ENCODE measurements around the gene VASP. TPM values are rescaled to one million over a fixed set of nuclear protein-coding genes. Genes with fewer than 3 reads are reported as not detected.

VASP gene
- polyA plus RNA-seq, 1 donor: 60.4 TPM

- Histone ChIP-seq H3K27ac (ENCODE audit: low read length) (peak overlapping the region; percentile 38), H3K9me3 (ENCODE audit: control insufficient read depth, low read depth, low read length) (no peaks in the 10 kb centered on the region), H3K27me3 (ENCODE audit: control insufficient read depth, insufficient read depth, low read length) (no peaks in the 10 kb centered on the region), H3K4me1 (ENCODE audit: control insufficient read depth, insufficient read depth, low read length) (peaks cover 24% of the 10 kb centered on the region), H3K36me3 (ENCODE audit: control insufficient read depth, insufficient read depth, low read length) (peaks cover 29% of the 10 kb centered on the region), H3K4me3 (ENCODE audit: low read length) (no peak overlapping the region)
- no CpG with 5 or more reads among the region's 10 CpGs for WGBS (ENCODE audit: insufficient coverage, low lambda C conversion rate)
- DNase-seq: no peak
Observed at GRCh38 chr19:45515081-45515624, 7.9 kb downstream of the VASP start.

GRCh38 chr19:45515807-45516401 lies 8.6 kb downstream of the VASP start:
- DNase-seq: peak in 1 of 2 donors; percentile 66
- Histone ChIP-seq H3K4me1 (ENCODE audit: control insufficient read depth, insufficient read depth, low read length) (peaks cover 24% of the 10 kb centered on the region), H3K27ac (ENCODE audit: low read length) (peak overlapping the region; percentile 38), H3K9me3 (ENCODE audit: control insufficient read depth, low read depth, low read length) (no peaks in the 10 kb centered on the region), H3K27me3 (ENCODE audit: control insufficient read depth, insufficient read depth, low read length) (no peaks in the 10 kb centered on the region), H3K4me3 (ENCODE audit: low read length) (no peak overlapping the region), H3K36me3 (ENCODE audit: control insufficient read depth, insufficient read depth, low read length) (peaks cover 32% of the 10 kb centered on the region)
- no CpG with 5 or more reads among the region's 9 CpGs for whole genome bisulfite sequencing (ENCODE audit: insufficient coverage, low lambda C conversion rate)

- no peaks in the 10 kb centered on the region for H3K27me3 ChIP-seq (ENCODE audit: control insufficient read depth, insufficient read depth, low read length)
- peaks cover 24% of the 10 kb centered on the region for H3K4me1 ChIP-seq (ENCODE audit: control insufficient read depth, insufficient read depth, low read length)
- 50% methylated on average over 2 of the region's 7 CpGs for WGBS (ENCODE audit: insufficient coverage, low lambda C conversion rate)
- H3K9me3 ChIP-seq (ENCODE audit: control insufficient read depth, low read depth, low read length): no peaks in the 10 kb centered on the region
- H3K27ac ChIP-seq (ENCODE audit: low read length): no peak overlapping the region
- no peak for DNase-seq
- peaks cover 38% of the 10 kb centered on the region for H3K36me3 ChIP-seq (ENCODE audit: control insufficient read depth, insufficient read depth, low read length)
- no peak overlapping the region for H3K4me3 ChIP-seq (ENCODE audit: low read length)
Observed at GRCh38 chr19:45517238-45517637, 10.0 kb downstream of the VASP start.

GRCh38 chr19:45517641-45518468 lies 10.6 kb downstream of the VASP start:
- DNase-seq: no peak
- H3K4me1 ChIP-seq (ENCODE audit: control insufficient read depth, insufficient read depth, low read length): peaks cover 24% of the 10 kb centered on the region
- 100% methylated on average over 2 of the region's 50 CpGs for WGBS (ENCODE audit: insufficient coverage, low lambda C conversion rate)
- peaks cover 44% of the 10 kb centered on the region for H3K36me3 ChIP-seq (ENCODE audit: control insufficient read depth, insufficient read depth, low read length)
- H3K4me3 ChIP-seq (ENCODE audit: low read length): no peak overlapping the region
- no peaks in the 10 kb centered on the region for H3K27me3 ChIP-seq (ENCODE audit: control insufficient read depth, insufficient read depth, low read length)
- H3K27ac ChIP-seq (ENCODE audit: low read length): no peak overlapping the region
- H3K9me3 ChIP-seq (ENCODE audit: control insufficient read depth, low read depth, low read length): no peaks in the 10 kb centered on the region

- no CpG with 5 or more reads among the region's 7 CpGs for WGBS (ENCODE audit: insufficient coverage, low lambda C conversion rate)
- Histone ChIP-seq H3K4me3 (ENCODE audit: low read length) (no peak overlapping the region), H3K27me3 (ENCODE audit: control insufficient read depth, insufficient read depth, low read length) (no peaks in the 10 kb centered on the region), H3K36me3 (ENCODE audit: control insufficient read depth, insufficient read depth, low read length) (peaks cover 47% of the 10 kb centered on the region), H3K27ac (ENCODE audit: low read length) (no peak overlapping the region), H3K4me1 (ENCODE audit: control insufficient read depth, insufficient read depth, low read length) (peaks cover 24% of the 10 kb centered on the region), H3K9me3 (ENCODE audit: control insufficient read depth, low read depth, low read length) (no peaks in the 10 kb centered on the region)
- peak in 1 of 2 donors; percentile 34 for DNase-seq
Observed at GRCh38 chr19:45518469-45518826, 11.2 kb downstream of the VASP start.

- Histone ChIP-seq H3K4me1 (ENCODE audit: control insufficient read depth, insufficient read depth, low read length) (no peaks in the 10 kb centered on the region), H3K27me3 (ENCODE audit: control insufficient read depth, insufficient read depth, low read length) (no peaks in the 10 kb centered on the region), H3K36me3 (ENCODE audit: control insufficient read depth, insufficient read depth, low read length) (peaks cover 75% of the 10 kb centered on the region), H3K9me3 (ENCODE audit: control insufficient read depth, low read depth, low read length) (no peaks in the 10 kb centered on the region), H3K27ac (ENCODE audit: low read length) (no peak overlapping the region), H3K4me3 (ENCODE audit: low read length) (no peak overlapping the region)
- no CpG with 5 or more reads among the region's 24 CpGs for WGBS (ENCODE audit: insufficient coverage, low lambda C conversion rate)
- DNase-seq: no peak
Observed at GRCh38 chr19:45522010-45522941, 15.0 kb downstream of the VASP start.

GRCh38 chr19:45523642-45524256 lies 16.5 kb downstream of the VASP start:
- Histone ChIP-seq H3K27me3 (ENCODE audit: control insufficient read depth, insufficient read depth, low read length) (peaks cover 1% of the 10 kb centered on the region), H3K4me1 (ENCODE audit: control insufficient read depth, insufficient read depth, low read length) (no peaks in the 10 kb centered on the region), H3K27ac (ENCODE audit: low read length) (no peak overlapping the region), H3K36me3 (ENCODE audit: control insufficient read depth, insufficient read depth, low read length) (peaks cover 64% of the 10 kb centered on the region), H3K9me3 (ENCODE audit: control insufficient read depth, low read depth, low read length) (no peaks in the 10 kb centered on the region), H3K4me3 (ENCODE audit: low read length) (no peak overlapping the region)
- WGBS (ENCODE audit: insufficient coverage, low lambda C conversion rate): no CpG with 5 or more reads among the region's 9 CpGs
- DNase-seq: peak; percentile 84 to 85

GRCh38 chr19:45524575-45525129 lies 17.4 kb downstream of the VASP start:
- no CpG with 5 or more reads among the region's 15 CpGs for WGBS (ENCODE audit: insufficient coverage, low lambda C conversion rate)
- no peak for DNase-seq

GRCh38 chr19:45526143-45526542 lies 18.9 kb downstream of the VASP start:
- H3K4me1 ChIP-seq (ENCODE audit: control insufficient read depth, insufficient read depth, low read length): peaks cover 4% of the 10 kb centered on the region
- no peak overlapping the region for H3K27ac ChIP-seq (ENCODE audit: low read length)
- H3K36me3 ChIP-seq (ENCODE audit: control insufficient read depth, insufficient read depth, low read length): peaks cover 49% of the 10 kb centered on the region
- peak in 1 of 2 donors; percentile 68 for DNase-seq
- peaks cover 2% of the 10 kb centered on the region for H3K9me3 ChIP-seq (ENCODE audit: control insufficient read depth, low read depth, low read length)
- no peak overlapping the region for H3K4me3 ChIP-seq (ENCODE audit: low read length)
- peaks cover 15% of the 10 kb centered on the region for H3K27me3 ChIP-seq (ENCODE audit: control insufficient read depth, insufficient read depth, low read length)
- WGBS (ENCODE audit: insufficient coverage, low lambda C conversion rate): no CpG with 5 or more reads among the region's 9 CpGs

More at GRCh38 chr19:45524575-45525129, 17.4 kb downstream of the VASP start:
- Histone ChIP-seq H3K36me3 (ENCODE audit: control insufficient read depth, insufficient read depth, low read length) (peaks cover 61% of the 10 kb centered on the region), H3K9me3 (ENCODE audit: control insufficient read depth, low read depth, low read length) (no peaks in the 10 kb centered on the region), H3K4me3 (ENCODE audit: low read length) (no peak overlapping the region), H3K4me1 (ENCODE audit: control insufficient read depth, insufficient read depth, low read length) (peaks cover 4% of the 10 kb centered on the region), H3K27me3 (ENCODE audit: control insufficient read depth, insufficient read depth, low read length) (peaks cover 9% of the 10 kb centered on the region), H3K27ac (ENCODE audit: low read length) (no peak overlapping the region)

Data from large intestine (tissue), 3 donors.